Stimulated activated naive CD4-positive, alpha-beta T cell treated with Interleukin-2 at 50 U/mL for 16 hours (primary cell): ENCODE measurements around the gene DET1.
"Not testable (repeated sequence)": the region's sequence is repeated elsewhere in the genome, so short reads cannot be mapped to it uniquely, and the experiment has no call there.

Experiments
- DNase-seq: peaks from one replicate; lab custom pipeline; 2025; lab: John Stamatoyannopoulos, UW

DET1 gene

DNA sequence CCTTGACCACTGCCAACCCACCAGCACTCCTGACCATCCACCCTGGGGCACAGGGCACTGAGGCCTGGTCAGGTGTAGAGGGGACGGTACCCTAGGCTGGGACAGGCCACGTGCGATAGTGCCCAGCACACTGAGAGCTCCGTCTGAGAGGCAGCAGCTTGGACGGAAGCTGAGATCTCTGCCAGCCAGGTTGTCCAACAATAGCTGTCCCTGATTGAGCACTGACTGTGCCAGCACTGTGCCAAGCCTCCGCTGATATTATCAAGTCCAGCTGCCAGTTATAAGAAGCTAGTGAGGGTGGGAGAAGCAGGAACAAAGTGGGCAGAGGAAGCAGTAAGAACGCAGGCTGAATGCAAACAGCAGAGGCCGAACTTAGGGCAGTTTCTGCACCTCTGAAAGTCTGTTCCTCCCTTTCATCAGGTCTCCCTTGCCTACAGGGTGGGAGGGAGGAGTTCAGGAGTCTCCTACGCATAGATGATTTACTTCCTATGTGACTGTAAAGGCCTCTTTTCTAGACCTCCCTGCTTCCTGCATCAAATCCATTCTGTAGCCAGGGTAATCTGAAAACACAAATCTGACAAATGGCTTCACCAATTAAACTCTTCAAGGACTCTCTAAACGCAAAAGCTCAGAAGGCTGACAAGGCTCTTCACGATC lies 49.2 kb downstream of the DET1 start:
- DNase-seq = no peak

- no peak for DNase-seq
Observed at GRCh38 chr15:88493844-88494243, 52.6 kb downstream of the DET1 start.

DNA sequence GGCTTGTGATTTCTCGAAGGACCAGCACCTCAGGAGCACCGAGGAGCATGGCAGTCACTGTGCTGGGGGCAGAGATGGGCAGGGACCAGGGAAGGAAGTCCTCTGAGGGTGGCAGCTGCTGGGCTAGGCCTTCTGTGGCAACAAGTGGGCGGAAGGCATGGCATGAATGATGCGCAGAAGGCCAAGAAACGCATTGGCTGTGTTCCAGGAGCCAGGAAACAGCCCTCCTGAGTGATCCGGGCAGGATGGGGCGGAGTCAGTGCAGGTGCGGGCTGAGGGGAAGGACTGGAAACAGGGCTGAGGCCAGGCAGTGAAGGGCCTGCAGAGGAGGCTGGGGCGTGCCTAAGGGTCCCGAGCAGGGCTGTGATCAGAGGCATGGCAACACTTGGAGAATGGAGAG lies 55.3 kb downstream of the DET1 start:
- no peak for DNase-seq

- DNase-seq = no peak
Observed at GRCh38 chr15:88490036-88490435, 56.4 kb downstream of the DET1 start.

DNA sequence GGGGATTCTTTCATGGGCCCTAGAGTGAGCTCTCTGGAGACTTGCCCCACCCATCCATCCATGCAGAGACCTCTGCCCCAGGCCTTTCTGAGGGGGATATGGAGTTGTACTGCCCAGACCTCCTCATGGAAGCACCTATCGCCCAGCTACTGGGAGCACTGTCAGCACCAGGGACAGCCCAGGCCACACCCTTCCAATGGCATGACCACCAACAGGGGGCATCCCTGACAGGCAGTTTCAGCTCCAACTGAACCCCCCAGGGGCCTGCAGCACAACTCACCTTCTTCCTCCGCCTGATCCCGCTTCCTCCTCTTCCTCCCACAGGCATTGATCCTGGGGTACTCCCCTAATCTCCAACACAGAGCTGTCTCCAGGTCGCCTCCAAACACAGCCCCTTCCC lies 57.2 kb downstream of the DET1 start:
- no peak for DNase-seq

DNA sequence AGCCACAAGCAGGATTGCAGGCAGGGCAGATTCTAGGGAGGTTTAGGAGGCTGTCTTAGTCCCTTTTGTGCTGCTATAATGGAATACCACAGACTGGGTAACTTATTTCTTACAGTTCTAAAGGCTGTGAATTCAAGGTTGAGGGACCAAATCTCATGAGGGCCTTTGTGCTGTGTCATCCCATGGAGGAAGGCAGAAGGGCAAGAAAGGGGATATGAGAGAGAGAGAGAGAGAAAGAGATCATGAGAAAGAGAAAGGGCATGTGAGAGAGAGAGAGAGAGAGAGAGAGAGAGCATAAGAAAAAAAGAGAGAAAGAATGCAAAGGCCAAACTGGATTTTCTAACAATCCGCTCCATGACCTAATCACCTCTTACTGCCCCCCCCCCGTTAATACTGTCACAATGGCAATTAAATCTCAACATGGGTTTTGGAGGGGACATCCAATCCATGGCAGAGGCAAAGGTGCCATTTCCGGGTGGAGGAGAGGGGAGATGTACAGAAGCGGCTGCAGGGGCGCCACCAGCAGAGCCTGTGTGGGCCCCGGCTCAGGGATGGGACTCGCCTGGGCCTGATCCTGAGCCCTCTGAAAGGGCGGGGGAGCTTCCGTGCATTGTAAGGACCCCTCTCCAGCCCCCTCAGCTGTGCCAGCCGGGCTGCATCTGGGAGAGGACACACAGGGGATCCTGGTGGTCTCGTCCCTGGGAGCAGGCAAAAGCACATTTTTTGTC lies 58.5 kb downstream of the DET1 start:
- DNase-seq = no peak

GRCh38 chr15:88487178-88487795 lies 59.2 kb downstream of the DET1 start:
- no peak for DNase-seq

GRCh38 chr15:88484682-88485331 lies 61.7 kb downstream of the DET1 start:
- DNase-seq = no peak

GRCh38 chr15:88482263-88482662 lies 64.2 kb downstream of the DET1 start:
- DNase-seq = no peak

- DNase-seq = no peak
Observed at GRCh38 chr15:88480981-88481380, 65.5 kb downstream of the DET1 start.

- DNase-seq = no peak
Observed at GRCh38 chr15:88479169-88479568, 67.3 kb downstream of the DET1 start.

- DNase-seq = no peak
Observed at GRCh38 chr15:88477904-88478303, 68.6 kb downstream of the DET1 start.

DNA sequence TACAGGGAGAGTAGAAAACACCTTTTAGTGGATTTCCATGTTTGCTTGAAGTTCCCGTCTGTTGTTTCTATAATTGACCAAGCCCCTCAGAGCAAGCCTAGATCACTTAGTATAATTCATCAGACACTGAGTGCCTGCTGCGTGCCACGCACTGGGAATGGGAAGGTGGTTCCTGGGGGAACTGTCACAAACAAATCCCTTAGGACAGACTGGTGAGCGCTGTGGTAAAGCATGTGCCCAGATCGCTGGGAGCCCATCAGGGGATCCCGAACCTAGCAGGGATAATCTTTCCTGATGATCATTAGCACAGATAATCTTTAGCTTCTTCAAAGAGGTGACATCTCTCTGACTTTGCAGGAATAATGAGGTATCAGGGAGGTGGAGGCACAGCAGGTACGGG lies 69.4 kb downstream of the DET1 start:
- no peak for DNase-seq

DNA sequence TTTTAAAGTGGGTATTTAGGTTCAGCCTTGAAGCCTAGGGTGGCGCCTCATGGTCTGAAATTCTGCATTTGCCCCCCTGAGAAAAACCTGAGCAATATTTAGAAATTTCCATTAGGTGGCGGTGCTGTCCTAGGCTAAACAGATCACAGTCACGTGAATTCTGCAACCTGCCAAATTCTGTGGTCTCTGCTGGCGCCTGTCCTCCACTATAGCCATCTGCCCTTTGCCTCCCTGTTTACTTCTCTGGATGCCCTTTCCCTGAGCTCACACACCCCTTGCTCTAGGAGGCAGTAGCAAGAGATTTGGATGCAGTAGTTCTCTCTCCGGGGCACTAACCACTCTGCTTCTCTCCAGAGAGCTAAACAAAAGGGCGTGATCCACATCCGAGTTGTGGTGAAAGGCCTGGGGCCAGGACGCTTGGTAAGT lies 69.8 kb downstream of the DET1 start:
- no peak for DNase-seq

GRCh38 chr15:88473661-88474293 lies 72.7 kb downstream of the DET1 start:
- DNase-seq = not testable (repeated sequence)

DNA sequence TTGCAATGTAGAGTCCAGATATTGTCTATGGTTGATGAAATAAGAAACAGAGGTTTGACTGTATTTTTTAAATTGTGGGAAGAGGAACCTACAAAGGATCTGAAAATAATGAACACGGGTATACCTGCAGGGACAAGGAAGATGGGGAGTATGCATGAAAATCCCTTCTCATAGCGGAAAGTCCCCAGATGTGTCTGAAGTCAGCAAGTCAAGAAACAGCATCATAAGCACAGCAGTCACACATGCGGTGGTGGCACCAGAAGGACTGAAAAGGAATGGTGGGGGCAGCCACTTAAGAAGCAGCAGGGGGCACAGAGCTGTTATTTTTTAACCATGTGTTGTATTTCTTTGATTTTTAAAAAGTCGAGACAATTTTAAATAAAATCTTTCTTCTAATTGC lies 74.3 kb downstream of the DET1 start:
- DNase-seq = no peak

GRCh38 chr15:88470625-88471372 lies 75.7 kb downstream of the DET1 start:
- DNase-seq = no peak

GRCh38 chr15:88469321-88469720 lies 77.2 kb downstream of the DET1 start:
- DNase-seq = no peak

DNA sequence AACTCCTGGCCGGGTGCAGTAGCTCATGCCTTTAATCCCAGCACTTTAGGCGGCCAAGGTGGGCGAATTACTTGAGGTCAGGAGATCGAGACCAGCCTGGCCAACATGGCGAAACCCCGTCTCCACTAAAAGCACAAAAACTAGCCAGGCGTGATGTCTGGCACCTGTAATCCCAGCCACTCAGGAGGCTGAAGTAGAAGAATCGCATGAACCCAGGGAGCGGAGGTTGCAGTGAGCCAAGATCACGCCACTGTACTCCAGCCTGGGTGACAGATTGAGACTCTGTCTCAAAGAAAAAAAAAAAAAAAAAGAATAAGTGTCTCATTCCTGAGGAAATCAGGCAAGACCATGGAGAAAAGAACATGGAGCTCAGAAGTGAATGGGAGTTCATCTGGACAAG lies 77.8 kb downstream of the DET1 start:
- not testable (repeated sequence) for DNase-seq

GRCh38 chr15:88467935-88468528 lies 78.4 kb downstream of the DET1 start:
- no peak for DNase-seq
